Stimulated activated CD4-positive, alpha-beta T cell treated with anti-CD3 and anti-CD28 coated beads, Interleukin-15, amount 100 ng/mL, for 48 hours (primary cell): ENCODE measurements around the gene SPRY2.
"Not testable (repeated sequence)": the region's sequence is repeated elsewhere in the genome, so short reads cannot be mapped to it uniquely, and the experiment has no call there.

Source experiments
- DNase-seq, 2 donors: peaks; one replicate each; pipeline ENCODE4 v3.0.0-alpha.2; 2020; ENCODE audit warnings: low read depth in 2 of 2

Gene SPRY2

GRCh38 chr13:80341101-80341755, at the start of gene SPRY2:
TSS of gene SPRY2 (minus strand) at chr13:80341126. CDS start at chr13:80337705, 3,421 bp downstream.
- DNase-seq = peak in 1 of 2 donors; percentile 21

GRCh38 chr13:80390338-80390737, 49.4 kb upstream of the SPRY2 start:
- DNase-seq = no peak

GRCh38 chr13:80389073-80390038, 48.4 kb upstream of the SPRY2 start:
- DNase-seq = no peak

GRCh38 chr13:80388506-80388905, 47.6 kb upstream of the SPRY2 start:
- DNase-seq = no peak

GRCh38 chr13:80386592-80386991, 45.7 kb upstream of the SPRY2 start:
- no peak for DNase-seq

- DNase-seq = no peak
Observed at GRCh38 chr13:80386002-80386401, 45.1 kb upstream of the SPRY2 start.

- no peak for DNase-seq
Observed at GRCh38 chr13:80382576-80382975, 41.6 kb upstream of the SPRY2 start.

GRCh38 chr13:80379245-80379644, 38.3 kb upstream of the SPRY2 start:
- no peak for DNase-seq

- DNase-seq = no peak
Observed at GRCh38 chr13:80376554-80376953, 35.6 kb upstream of the SPRY2 start.

GRCh38 chr13:80374901-80375300, 34.0 kb upstream of the SPRY2 start:
- DNase-seq = no peak

GRCh38 chr13:80374444-80374843, 33.5 kb upstream of the SPRY2 start:
- DNase-seq = no peak

GRCh38 chr13:80371840-80372509, 31.0 kb upstream of the SPRY2 start:
- DNase-seq = no peak

GRCh38 chr13:80367473-80367872, 26.5 kb upstream of the SPRY2 start:
- no peak for DNase-seq

- no peak for DNase-seq
Observed at GRCh38 chr13:80363890-80364503, 23.1 kb upstream of the SPRY2 start.

GRCh38 chr13:80362481-80362880, 21.6 kb upstream of the SPRY2 start:
- no peak for DNase-seq

- DNase-seq = no peak
Observed at GRCh38 chr13:80361883-80362327, 21.0 kb upstream of the SPRY2 start.

- DNase-seq = no peak
Observed at GRCh38 chr13:80361298-80361697, 20.4 kb upstream of the SPRY2 start.

- no peak for DNase-seq
Observed at GRCh38 chr13:80360453-80360800, 19.5 kb upstream of the SPRY2 start.

- no peak for DNase-seq
Observed at GRCh38 chr13:80359778-80360452, 19.0 kb upstream of the SPRY2 start.

GRCh38 chr13:80359414-80359777, 18.5 kb upstream of the SPRY2 start:
- DNase-seq = no peak

GRCh38 chr13:80355496-80356094, 14.7 kb upstream of the SPRY2 start:
- DNase-seq = not testable (repeated sequence)
